Lung (tissue), 12 donors: ENCODE results near the gene PACSIN1. TPM values are rescaled to one million over a fixed set of nuclear protein-coding genes. Genes with fewer than 3 reads are reported as not detected.
A peak's percentile ranks its signal among the peaks of the same experiment; 100 is the strongest.

Experiments used
- ATAC-seq: fragments of 200-7000 bp; cut with Tn5 transposase; one replicate; pipeline ENCODE4 v1.9.1; 2020; ENCODE audit warnings: moderate number of reproducible peaks; ENCODE audit not compliant: insufficient read depth, low FRiP score
- DNase-seq, 3 donors: peaks; one replicate each; pipeline ENCODE4 v3.0.0-alpha.2; 2013 to 2017
- H3K27ac ChIP-seq, 2 donors: one replicate each; pipeline ENCODE4 v1.5.1; 2013; ENCODE audit warnings: mild to moderate bottlenecking in 2 of 2, moderate library complexity in 2 of 2, control low read depth in 1 of 2, inconsistent platforms in 1 of 2, low read depth in 1 of 2, low read length in 1 of 2
- H3K27me3 ChIP-seq, 3 donors: one replicate each; pipeline ENCODE4 v1.5.1; 2013; ENCODE audit warnings: low read length in 2 of 3; ENCODE audit not compliant: control insufficient read depth in 3 of 3, insufficient read depth in 3 of 3
- H3K36me3 ChIP-seq, 4 donors: one replicate each; pipeline ENCODE4 v1.5.1; 2013; ENCODE audit warnings: low read length in 4 of 4, mild to moderate bottlenecking in 1 of 4, moderate library complexity in 1 of 4; ENCODE audit not compliant: control insufficient read depth in 4 of 4, insufficient read depth in 4 of 4
- H3K4me1 ChIP-seq, 5 donors: one replicate each; pipeline ENCODE4 v1.5.1; 2013; ENCODE audit warnings: low read length in 5 of 5, mild to moderate bottlenecking in 2 of 5, moderate library complexity in 1 of 5; ENCODE audit not compliant: control insufficient read depth in 5 of 5, insufficient read depth in 5 of 5
- H3K4me3 ChIP-seq: one replicate; pipeline ENCODE4 v1.5.1; 2013; ENCODE audit warnings: mild to moderate bottlenecking, control low read depth, moderate library complexity
- H3K9ac ChIP-seq, 2 donors: one replicate each; pipeline ENCODE4 v1.5.1; 2013; ENCODE audit warnings: low read length in 2 of 2, control low read depth in 1 of 2; ENCODE audit not compliant: insufficient read depth in 1 of 2
- H3K9me3 ChIP-seq, 4 donors: one replicate each; pipeline ENCODE4 v1.5.1; 2013; ENCODE audit warnings: low read length in 3 of 4, mild to moderate bottlenecking in 1 of 4, moderate library complexity in 1 of 4; ENCODE audit not compliant: control insufficient read depth in 4 of 4, insufficient read depth in 3 of 4
- WGBS, 2 donors: extraction: QIAGEN DNeasy Blood & Tissue Kit; methylation state at CpG; one replicate each; pipeline ENCODE4 v1.1.7; 2013; 5-methylcytosine and 5-hydroxymethylcytosine counted together
- polyA plus RNA-seq, 2 donors: library from polyadenylated mRNA; stranded (reverse); fragments of 200-250 nt; gene quantifications; one replicate each; pipeline ENCODE4 v1.2.1, GENCODE V29; 2013
- total RNA-seq, 2 donors: library from RNA; depleted of rRNA in 1 of 2; stranded (reverse); fragments of >200 nt in 1 of 2; gene quantifications; one replicate each; pipeline ENCODE4 v1.2.1, GENCODE V29; 2014 to 2021
- TF ChIP-seq, protein P1 (sequence below): IDR thresholded peaks from 2 replicates; pipeline ENCODE4 v1.5.1; 2012; ENCODE audit warnings: mild to moderate bottlenecking; ENCODE audit errors: control extremely low read depth, extremely low read depth
- donor health status: control.
- donor health status: control.
- donor health status: Bipolar disorder and iron deficiency.
- donor health status: healthy.
- donor health status: DM: yes; HTN: yes; CAD: no.

The PACSIN1 gene
- total and polyA plus RNA-seq, 4 donors = 0.02 to 0.17 (median 0.12) TPM

GRCh38 chr6:34445313-34445860 lies 20.5 kb upstream of the PACSIN1 start:
- no peak for ATAC-seq
- Histone ChIP-seq H3K4me3 (no peak overlapping the region), H3K4me1 (no peaks in the 10 kb centered on the region), H3K27me3 (no peaks in the 10 kb centered on the region), H3K9me3 (no peaks in the 10 kb centered on the region), H3K36me3 (no peaks in the 10 kb centered on the region), H3K9ac (no peak overlapping the region), H3K27ac (no peak overlapping the region)
- DNase-seq = no peak
- 72 to 83% methylated on average over 4 of the region's 4 CpGs for WGBS, 2 donors
- TF ChIP-seq, protein P1, sequence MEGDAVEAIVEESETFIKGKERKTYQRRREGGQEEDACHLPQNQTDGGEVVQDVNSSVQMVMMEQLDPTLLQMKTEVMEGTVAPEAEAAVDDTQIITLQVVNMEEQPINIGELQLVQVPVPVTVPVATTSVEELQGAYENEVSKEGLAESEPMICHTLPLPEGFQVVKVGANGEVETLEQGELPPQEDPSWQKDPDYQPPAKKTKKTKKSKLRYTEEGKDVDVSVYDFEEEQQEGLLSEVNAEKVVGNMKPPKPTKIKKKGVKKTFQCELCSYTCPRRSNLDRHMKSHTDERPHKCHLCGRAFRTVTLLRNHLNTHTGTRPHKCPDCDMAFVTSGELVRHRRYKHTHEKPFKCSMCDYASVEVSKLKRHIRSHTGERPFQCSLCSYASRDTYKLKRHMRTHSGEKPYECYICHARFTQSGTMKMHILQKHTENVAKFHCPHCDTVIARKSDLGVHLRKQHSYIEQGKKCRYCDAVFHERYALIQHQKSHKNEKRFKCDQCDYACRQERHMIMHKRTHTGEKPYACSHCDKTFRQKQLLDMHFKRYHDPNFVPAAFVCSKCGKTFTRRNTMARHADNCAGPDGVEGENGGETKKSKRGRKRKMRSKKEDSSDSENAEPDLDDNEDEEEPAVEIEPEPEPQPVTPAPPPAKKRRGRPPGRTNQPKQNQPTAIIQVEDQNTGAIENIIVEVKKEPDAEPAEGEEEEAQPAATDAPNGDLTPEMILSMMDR = no peak

- Histone ChIP-seq H3K27ac (peak overlapping the region in 1 of 2 donors; percentile 20), H3K27me3 (no peaks in the 10 kb centered on the region), H3K4me1 (no peaks in the 10 kb centered on the region), H3K4me3 (no peak overlapping the region), H3K9ac (no peak overlapping the region), H3K9me3 (peaks cover 0 to 4% (median 2%) of the 10 kb centered on the region in 4 donors), H3K36me3 (no peaks in the 10 kb centered on the region)
- ATAC-seq = no peak
- no peak for DNase-seq
- 79% methylated on average over 7 of the region's 7 CpGs for WGBS, 2 donors
- TF ChIP-seq, protein P1 = no peak
Measured at GRCh38 chr6:34447386-34447785, 18.5 kb upstream of the PACSIN1 start.

DNA sequence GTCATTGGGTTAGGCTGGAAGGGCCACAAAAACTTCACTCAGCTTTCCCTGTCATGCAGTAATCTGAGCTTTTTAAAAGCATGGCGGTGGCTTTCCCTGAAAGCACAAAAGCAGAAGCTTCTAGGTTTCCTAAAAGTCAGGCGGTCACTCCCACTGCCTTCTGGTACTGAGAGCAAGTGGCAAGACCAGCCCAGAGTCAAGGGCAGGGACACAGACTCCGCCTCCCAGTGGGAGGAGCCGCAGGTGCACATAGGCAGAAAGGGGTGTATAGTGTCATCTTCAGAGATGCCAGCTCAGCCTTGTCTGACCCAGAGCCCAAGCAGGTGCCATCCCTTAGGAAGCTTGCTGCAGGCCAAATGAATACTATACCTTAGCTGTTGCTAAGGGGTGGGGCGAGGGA lies 18.0 kb upstream of the PACSIN1 start:
- Histone ChIP-seq H3K9ac (no peak overlapping the region), H3K36me3 (no peaks in the 10 kb centered on the region), H3K27ac (peak overlapping the region in 1 of 2 donors; percentile 20), H3K9me3 (peaks cover 0 to 4% (median 2%) of the 10 kb centered on the region in 4 donors), H3K4me1 (no peaks in the 10 kb centered on the region), H3K27me3 (no peaks in the 10 kb centered on the region), H3K4me3 (no peak overlapping the region)
- DNase-seq = no peak
- no peak for ATAC-seq
- 66 to 69% methylated on average over 5 of the region's 5 CpGs for WGBS, 2 donors
- TF ChIP-seq, protein P1 = no peak

DNA sequence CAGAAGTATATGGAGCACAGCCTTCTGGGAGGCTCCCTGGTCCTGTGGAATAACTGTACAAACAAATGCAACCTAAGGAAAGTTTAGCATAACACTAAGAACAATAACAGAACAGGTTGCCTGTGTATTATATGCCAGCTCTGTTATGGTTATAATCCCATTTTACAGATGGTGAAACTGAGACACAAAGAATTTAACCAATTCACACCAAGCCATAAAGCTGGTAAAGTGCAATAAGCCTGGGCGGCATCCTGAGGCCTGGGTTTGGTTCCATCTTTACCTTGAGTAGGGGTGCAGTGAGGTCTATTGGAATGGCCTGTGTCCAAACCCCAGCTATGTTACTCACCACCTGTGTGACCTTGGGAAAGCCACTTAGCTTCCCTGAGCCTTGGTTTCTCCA lies 14.7 kb upstream of the PACSIN1 start:
- 98 to 100% methylated on average over 1 of the region's 1 CpG for WGBS, 2 donors

More for the DNA sequence above, 14.7 kb upstream of the PACSIN1 start:
- no peak for DNase-seq
- H3K4me3 ChIP-seq = no peak overlapping the region
- no peak overlapping the region for H3K9ac ChIP-seq
- H3K9me3 ChIP-seq = peaks cover 0 to 5% (median 2%) of the 10 kb centered on the region in 4 donors
- H3K4me1 ChIP-seq = no peaks in the 10 kb centered on the region
- TF ChIP-seq, protein P1 = no peak
- no peak overlapping the region for H3K27ac ChIP-seq
- ATAC-seq = no peak
- H3K27me3 ChIP-seq = no peaks in the 10 kb centered on the region
- no peaks in the 10 kb centered on the region for H3K36me3 ChIP-seq
